GM15510 (cell line): ENCODE data around the gene FETUB.

Experiments used
- POLR2A ChIP-seq: IDR thresholded peaks from 3 replicates; pipeline ENCODE4 v1.6.1; 2011; ENCODE audit warnings: borderline replicate concordance; ENCODE audit not compliant: insufficient read length; ENCODE audit errors: extremely low read depth

The FETUB gene

GRCh38 chr3:186620213-186621092 lies 19.7 kb upstream of the FETUB start:
- TF ChIP-seq POLR2A: no peak

- no peak for TF ChIP-seq POLR2A
These were observed 18.1 kb upstream of the FETUB start for GRCh38 chr3:186621894-186622650.

- TF ChIP-seq POLR2A: no peak
These were observed 17.4 kb upstream of the FETUB start for GRCh38 chr3:186622651-186623310.

- no peak for TF ChIP-seq POLR2A
These were observed 15.6 kb upstream of the FETUB start for GRCh38 chr3:186624598-186624997.

GRCh38 chr3:186625600-186626042 lies 14.6 kb upstream of the FETUB start:
- no peak for TF ChIP-seq POLR2A

- no peak for TF ChIP-seq POLR2A
These were observed 13.8 kb upstream of the FETUB start for GRCh38 chr3:186626254-186626847.

- no peak for TF ChIP-seq POLR2A
These were observed 12.3 kb upstream of the FETUB start for GRCh38 chr3:186627852-186628414.

GRCh38 chr3:186628756-186629155 lies 11.4 kb upstream of the FETUB start:
- no peak for TF ChIP-seq POLR2A

- no peak for TF ChIP-seq POLR2A
These were observed 9.1 kb upstream of the FETUB start for GRCh38 chr3:186630950-186631641.

- no peak for TF ChIP-seq POLR2A
These were observed 6.7 kb upstream of the FETUB start for GRCh38 chr3:186633481-186633880.

- TF ChIP-seq POLR2A: no peak
These were observed 4.7 kb upstream of the FETUB start for GRCh38 chr3:186635532-186635931.

GRCh38 chr3:186636536-186636935 lies 3.7 kb upstream of the FETUB start:
- no peak for TF ChIP-seq POLR2A

- no peak for TF ChIP-seq POLR2A
These were observed 2.5 kb upstream of the FETUB start for GRCh38 chr3:186637686-186638085.

GRCh38 chr3:186638259-186638658 lies 1.9 kb upstream of the FETUB start:
- TF ChIP-seq POLR2A: no peak
